Measurements from ENCODE around the gene SLC13A5.

The SLC13A5 gene

GRCh38 chr17:6690641-6691040 lies 22.5 kb downstream of the SLC13A5 start:
- no peak overlapping the region for H3K4me3 ChIP-seq (ENCODE audit: low read depth, low read length)
- no peak for DNase-seq (ENCODE audit: low read depth)

GRCh38 chr17:6688944-6689343 lies 24.2 kb downstream of the SLC13A5 start:
- DNase-seq (ENCODE audit: low read depth) = no peak
- H3K4me3 ChIP-seq (ENCODE audit: low read depth, low read length) = no peak overlapping the region

- no peak for DNase-seq (ENCODE audit: low read depth)
- no peak overlapping the region for H3K4me3 ChIP-seq (ENCODE audit: low read depth, low read length)
Observed at GRCh38 chr17:6686026-6686425, 27.1 kb downstream of the SLC13A5 start.

- DNase-seq (ENCODE audit: low read depth) = no peak
- no peak overlapping the region for H3K4me3 ChIP-seq (ENCODE audit: low read depth, low read length)
Observed at GRCh38 chr17:6684881-6685767, 28.0 kb downstream of the SLC13A5 start.

GRCh38 chr17:6684460-6684783 lies 28.7 kb downstream of the SLC13A5 start:
- no peak overlapping the region for H3K4me3 ChIP-seq (ENCODE audit: low read depth, low read length)
- DNase-seq (ENCODE audit: low read depth) = no peak

GRCh38 chr17:6683730-6684459 lies 29.3 kb downstream of the SLC13A5 start:
- no peak for DNase-seq (ENCODE audit: low read depth)
- no peak overlapping the region for H3K4me3 ChIP-seq (ENCODE audit: low read depth, low read length)

GRCh38 chr17:6683081-6683684 lies 30.0 kb downstream of the SLC13A5 start:
- no peak for DNase-seq (ENCODE audit: low read depth)
- H3K4me3 ChIP-seq (ENCODE audit: low read depth, low read length) = no peak overlapping the region

- DNase-seq (ENCODE audit: low read depth) = no peak
- no peak overlapping the region for H3K4me3 ChIP-seq (ENCODE audit: low read depth, low read length)
Observed at GRCh38 chr17:6682339-6682738, 30.8 kb downstream of the SLC13A5 start.

- H3K4me3 ChIP-seq (ENCODE audit: low read depth, low read length) = no peak overlapping the region
- no peak for DNase-seq (ENCODE audit: low read depth)
Observed at GRCh38 chr17:6681671-6682070, 31.5 kb downstream of the SLC13A5 start.

- H3K4me3 ChIP-seq (ENCODE audit: low read depth, low read length) = no peak overlapping the region
- DNase-seq (ENCODE audit: low read depth) = no peak
Observed at GRCh38 chr17:6681176-6681575, 32.0 kb downstream of the SLC13A5 start.

- H3K4me3 ChIP-seq (ENCODE audit: low read depth, low read length) = no peak overlapping the region
- DNase-seq (ENCODE audit: low read depth) = no peak
Observed at GRCh38 chr17:6679241-6679640, 33.9 kb downstream of the SLC13A5 start.

- H3K4me3 ChIP-seq (ENCODE audit: low read depth, low read length) = no peak overlapping the region
- no peak for DNase-seq (ENCODE audit: low read depth)
Observed at GRCh38 chr17:6677946-6678345, 35.2 kb downstream of the SLC13A5 start.

- no peak overlapping the region for H3K4me3 ChIP-seq (ENCODE audit: low read depth, low read length)
- peak; percentile 43 for DNase-seq (ENCODE audit: low read depth)
Observed at GRCh38 chr17:6677158-6677831, 35.9 kb downstream of the SLC13A5 start.

GRCh38 chr17:6676802-6677157 lies 36.4 kb downstream of the SLC13A5 start:
- DNase-seq (ENCODE audit: low read depth) = no peak
- no peak overlapping the region for H3K4me3 ChIP-seq (ENCODE audit: low read depth, low read length)

- no peak overlapping the region for H3K4me3 ChIP-seq (ENCODE audit: low read depth, low read length)
- DNase-seq (ENCODE audit: low read depth) = no peak
Observed at GRCh38 chr17:6675201-6675825, 37.9 kb downstream of the SLC13A5 start.

GRCh38 chr17:6674586-6674985 lies 38.6 kb downstream of the SLC13A5 start:
- DNase-seq (ENCODE audit: low read depth) = no peak
- no peak overlapping the region for H3K4me3 ChIP-seq (ENCODE audit: low read depth, low read length)

GRCh38 chr17:6671431-6671830 lies 41.7 kb downstream of the SLC13A5 start:
- no peak overlapping the region for H3K4me3 ChIP-seq (ENCODE audit: low read depth, low read length)
- no peak for DNase-seq (ENCODE audit: low read depth)

- DNase-seq (ENCODE audit: low read depth) = no peak
- no peak overlapping the region for H3K4me3 ChIP-seq (ENCODE audit: low read depth, low read length)
Observed at GRCh38 chr17:6670999-6671398, 42.2 kb downstream of the SLC13A5 start.

GRCh38 chr17:6670571-6670970 lies 42.6 kb downstream of the SLC13A5 start:
- H3K4me3 ChIP-seq (ENCODE audit: low read depth, low read length) = no peak overlapping the region
- no peak for DNase-seq (ENCODE audit: low read depth)
